ENCODE results near the gene GHR. TPM values are rescaled to one million over a fixed set of nuclear protein-coding genes. Genes with fewer than 3 reads are reported as not detected.

Gene GHR
- polyA plus RNA-seq, 1 donor (not counting 4 experiments of a cell fraction or from before 2014, with no cell fraction given), result 1.8 TPM

- H3K79me2 ChIP-seq (ENCODE audit: control insufficient read depth, insufficient read depth, low read length), result no peaks in the 10 kb centered on the region
- no peaks in the 10 kb centered on the region for H3K4me1 ChIP-seq (ENCODE audit: control insufficient read depth, extremely low read depth, insufficient read depth, low read length)
- H3K9ac ChIP-seq (ENCODE audit: control insufficient read depth, extremely low read depth, insufficient read depth, low read length), result no peak overlapping the region
- H3K9me1 ChIP-seq (ENCODE audit: control insufficient read depth, extremely low read depth, insufficient read depth, low read length), result no peaks in the 10 kb centered on the region
- FAIRE-seq (no peak), DNase-seq (ENCODE audit: low read depth, low spot score) (no peak)
- no peaks in the 10 kb centered on the region for H3K36me3 ChIP-seq (ENCODE audit: control insufficient read depth in 2 of 2, extremely low read depth in 1 of 2, insufficient read depth in 2 of 2, low read length in 2 of 2)
- no peak overlapping the region for H3K27ac ChIP-seq (ENCODE audit: control insufficient read depth, insufficient read depth, low read length)
- dilution Hi-C loops (cut with MboI; ENCODE audit: extremely low pct_ligation_motif_present, low sequenced_read_pairs), result no loop called here
- no peak overlapping the region for H3K4me3 ChIP-seq (ENCODE audit: control insufficient read depth in 2 of 3, extremely low read depth in 1 of 3, insufficient read depth in 2 of 3, low read depth in 1 of 3, low read length in 3 of 3)
- no peaks in the 10 kb centered on the region for H4K20me1 ChIP-seq (ENCODE audit: control insufficient read depth, extremely low read depth, insufficient read depth, low read length)
- no peaks in the 10 kb centered on the region for H3K27me3 ChIP-seq (ENCODE audit: control insufficient read depth, extremely low read depth, insufficient read depth, low read length)
- TF ChIP-seq EZH2 (IDR thresholded peaks at IDR 0.05; ENCODE audit: low read length), result no peak
- no peak for TF ChIP-seq CTCF (optimal IDR thresholded peaks at IDR 0.05 in 1 of 3, IDR thresholded peaks at IDR 0.05 in 1 of 3, conservative IDR thresholded peaks at IDR 0.05 in 1 of 3; ENCODE audit: extremely low read depth in 1 of 3, insufficient read depth in 2 of 3, low read length in 3 of 3)
- H2AFZ ChIP-seq (ENCODE audit: control insufficient read depth, low read length), result no peak overlapping the region
- H3K9me3 ChIP-seq (ENCODE audit: control insufficient read depth, low read depth, low read length), result no peaks in the 10 kb centered on the region
- no peak overlapping the region for H3K4me2 ChIP-seq (ENCODE audit: control insufficient read depth, extremely low read depth, insufficient read depth, low read depth, low read length)
Measured at GRCh38 chr5:42467981-42468524, 44.8 kb downstream of the GHR start.

GRCh38 chr5:42483472-42484154 lies 60.4 kb downstream of the GHR start:
- H3K27me3 ChIP-seq (ENCODE audit: control insufficient read depth, extremely low read depth, insufficient read depth, low read length), result no peaks in the 10 kb centered on the region
- dilution Hi-C loops (cut with MboI; ENCODE audit: extremely low pct_ligation_motif_present, low sequenced_read_pairs), result no loop called here
- no peak for FAIRE-seq
- no peak overlapping the region for H2AFZ ChIP-seq (ENCODE audit: control insufficient read depth, low read length)
- no peak for DNase-seq (ENCODE audit: low read depth, low spot score)
- TF ChIP-seq EZH2 (IDR thresholded peaks at IDR 0.05; ENCODE audit: low read length) (no peak), CTCF (optimal IDR thresholded peaks at IDR 0.05 in 1 of 3, IDR thresholded peaks at IDR 0.05 in 1 of 3, conservative IDR thresholded peaks at IDR 0.05 in 1 of 3; ENCODE audit: extremely low read depth in 1 of 3, insufficient read depth in 2 of 3, low read length in 3 of 3) (no peak)
- H3K9me3 ChIP-seq (ENCODE audit: control insufficient read depth, low read depth, low read length), result no peaks in the 10 kb centered on the region
- no peak overlapping the region for H3K9ac ChIP-seq (ENCODE audit: control insufficient read depth, extremely low read depth, insufficient read depth, low read length)
- H3K27ac ChIP-seq (ENCODE audit: control insufficient read depth, insufficient read depth, low read length), result no peak overlapping the region
- H3K36me3 ChIP-seq (ENCODE audit: control insufficient read depth in 2 of 2, extremely low read depth in 1 of 2, insufficient read depth in 2 of 2, low read length in 2 of 2), result no peaks in the 10 kb centered on the region
- H3K4me2 ChIP-seq (ENCODE audit: control insufficient read depth, extremely low read depth, insufficient read depth, low read depth, low read length), result no peak overlapping the region
- H3K79me2 ChIP-seq (ENCODE audit: control insufficient read depth, insufficient read depth, low read length), result no peaks in the 10 kb centered on the region
- H3K4me3 ChIP-seq (ENCODE audit: control insufficient read depth in 2 of 3, extremely low read depth in 1 of 3, insufficient read depth in 2 of 3, low read depth in 1 of 3, low read length in 3 of 3), result no peak overlapping the region
- H4K20me1 ChIP-seq (ENCODE audit: control insufficient read depth, extremely low read depth, insufficient read depth, low read length), result no peaks in the 10 kb centered on the region
- H3K9me1 ChIP-seq (ENCODE audit: control insufficient read depth, extremely low read depth, insufficient read depth, low read length), result no peaks in the 10 kb centered on the region
- H3K4me1 ChIP-seq (ENCODE audit: control insufficient read depth, extremely low read depth, insufficient read depth, low read length), result no peaks in the 10 kb centered on the region
